Uterus (tissue), 4 donors: ENCODE measurements around the gene FMNL1. TPM values are rescaled to one million over a fixed set of nuclear protein-coding genes. Genes with fewer than 3 reads are reported as not detected.

ENCODE experiments used
- DNase-seq, 2 donors: peaks; one replicate each; pipeline ENCODE4 v3.0.0-alpha.2; 2019 to 2020
- H3K27ac ChIP-seq, 2 donors: fragments of 200-600 bp; sonication (generic); 1 replicate in 1 of 2; 2 replicates in 1 of 2; pipeline ENCODE4 v1.5.1; 2016 to 2018
- H3K27me3 ChIP-seq, 2 donors: fragments of 200-600 bp; sonication (generic); one replicate each; pipeline ENCODE4 v1.5.1; 2018 to 2019; ENCODE audit warnings: control low read depth in 1 of 2
- H3K36me3 ChIP-seq, 2 donors: fragments of 200-600 bp; sonication (generic); one replicate each; pipeline ENCODE4 v1.5.1; 2019; ENCODE audit warnings: control low read depth in 1 of 2
- H3K4me1 ChIP-seq, 2 donors: fragments of 200-600 bp; sonication (generic); one replicate each; pipeline ENCODE4 v1.5.1; 2018 to 2019; ENCODE audit warnings: control low read depth in 1 of 2
- H3K4me3 ChIP-seq, 2 donors: fragments of 200-600 bp; sonication (generic); 1 replicate in 1 of 2; 2 replicates in 1 of 2; pipeline ENCODE4 v1.5.1; 2018 to 2019; ENCODE audit warnings: mild to moderate bottlenecking in 1 of 2
- H3K9me3 ChIP-seq, 2 donors: fragments of 200-600 bp; sonication (generic); one replicate each; pipeline ENCODE4 v1.5.1; 2019; ENCODE audit warnings: control low read depth in 1 of 2
- POLR2A ChIP-seq, 2 donors: fragments of 450-650 bp; IDR thresholded peaks; one replicate each; pipeline ENCODE4 v1.6.1; 2016; ENCODE audit warnings: antibody characterized with exemption in 2 of 2, mild to moderate bottlenecking in 1 of 2, moderate library complexity in 1 of 2
- intact Hi-C: fragments of 100-400 bp; cut with DNase I; formaldehyde crosslinking; loops from one replicate; pipeline ENCODE4 v1.15.1; 2023; ENCODE audit warnings: low total_unique reads
- total RNA-seq, 4 donors: library from RNA; depleted of rRNA in 3 of 4; stranded (reverse); fragments of >200 nt in 3 of 4; gene quantifications; one replicate each; pipeline versions ENCODE4 v1.1.0 to v1.2.4, GENCODE V29; 2014 to 2023
- TF ChIP-seq, protein P1 (sequence below), 4 experiments: fragments of 200-600 bp in 2 of 4; fragments of 450-650 bp in 2 of 4; sonication (generic) in 2 of 4; IDR thresholded peaks; one replicate each; pipeline ENCODE4 v1.5.1; 2016 to 2019; ENCODE audit warnings: antibody characterized with exemption in 4 of 4, mild to moderate bottlenecking in 2 of 4, moderate library complexity in 1 of 4
- donor health status: DM: yes; HTN: yes; CAD: no.

Gene FMNL1
- total RNA-seq, 4 donors from 2014 or later: 2.6 to 12.3 (median 3.6) TPM

- Histone ChIP-seq H3K9me3 (no peaks in the 10 kb centered on the region), H3K4me3 (no peak overlapping the region), H3K27ac (no peak overlapping the region), H3K27me3 (no peaks in the 10 kb centered on the region), H3K4me1 (peaks cover 16 to 40% of the 10 kb centered on the region in 2 donors), H3K36me3 (no peaks in the 10 kb centered on the region)
- no peak for DNase-seq
- no peak for TF ChIP-seq POLR2A (IDR thresholded peaks at IDR 0.05)
- TF ChIP-seq, protein P1, sequence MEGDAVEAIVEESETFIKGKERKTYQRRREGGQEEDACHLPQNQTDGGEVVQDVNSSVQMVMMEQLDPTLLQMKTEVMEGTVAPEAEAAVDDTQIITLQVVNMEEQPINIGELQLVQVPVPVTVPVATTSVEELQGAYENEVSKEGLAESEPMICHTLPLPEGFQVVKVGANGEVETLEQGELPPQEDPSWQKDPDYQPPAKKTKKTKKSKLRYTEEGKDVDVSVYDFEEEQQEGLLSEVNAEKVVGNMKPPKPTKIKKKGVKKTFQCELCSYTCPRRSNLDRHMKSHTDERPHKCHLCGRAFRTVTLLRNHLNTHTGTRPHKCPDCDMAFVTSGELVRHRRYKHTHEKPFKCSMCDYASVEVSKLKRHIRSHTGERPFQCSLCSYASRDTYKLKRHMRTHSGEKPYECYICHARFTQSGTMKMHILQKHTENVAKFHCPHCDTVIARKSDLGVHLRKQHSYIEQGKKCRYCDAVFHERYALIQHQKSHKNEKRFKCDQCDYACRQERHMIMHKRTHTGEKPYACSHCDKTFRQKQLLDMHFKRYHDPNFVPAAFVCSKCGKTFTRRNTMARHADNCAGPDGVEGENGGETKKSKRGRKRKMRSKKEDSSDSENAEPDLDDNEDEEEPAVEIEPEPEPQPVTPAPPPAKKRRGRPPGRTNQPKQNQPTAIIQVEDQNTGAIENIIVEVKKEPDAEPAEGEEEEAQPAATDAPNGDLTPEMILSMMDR (IDR thresholded peaks at IDR 0.05): no peak
- intact Hi-C loops: no loop called here
These were observed 75.1 kb downstream of the FMNL1 start for GRCh38 chr17:45296833-45297124.

Other genes with a start within 250 kb of the FMNL1 start
- gene DCAKD, start 170.3 kb upstream of the FMNL1 start, total RNA-seq: 10 to 100 TPM; 26.8 to 57.1 (median 37.7) TPM
- gene NMT1, start 160.6 kb upstream of the FMNL1 start, total RNA-seq: 100 to 1,000 TPM in 1 of 4 donors, 10 to 100 TPM in 3; 25.6 to 115 (median 72.3) TPM
- 10 to 100 TPM in 2 of 4 donors, 1 to 10 TPM in 2; 1.5 to 90.8 (median 8.9) TPM for gene PLCD3, start 89.4 kb upstream of the FMNL1 start, total RNA-seq
- 10 to 100 TPM in 3 of 4 donors, 1 to 10 TPM in 1; 7.8 to 37.7 (median 26.1) TPM for gene ACBD4, start 86.2 kb upstream of the FMNL1 start, total RNA-seq
- 10 to 100 TPM; 23.8 to 60.6 (median 26.7) TPM for gene HEXIM1, start 73.4 kb upstream of the FMNL1 start, total RNA-seq
- gene HEXIM2, start 60.0 kb upstream of the FMNL1 start, total RNA-seq: 10 to 100 TPM in 1 of 4 donors, 1 to 10 TPM in 2, not detected in 1; 3.0 to 11.6 (median 7.6) TPM
- not detected for gene SPATA32, start 40.2 kb downstream of the FMNL1 start, total RNA-seq
- gene MAP3K14, start 95.1 kb downstream of the FMNL1 start, total RNA-seq: 10 to 100 TPM in 1 of 4 donors, 1 to 10 TPM in 3; 1.0 to 22.1 (median 4.9) TPM
- gene ARHGAP27, start 211.0 kb downstream of the FMNL1 start, total RNA-seq: 10 to 100 TPM in 3 of 4 donors, 1 to 10 TPM in 1; 9.4 to 36.6 (median 16.0) TPM